ENCODE measurements around the gene FEZ2. TPM values are rescaled to one million over a fixed set of nuclear protein-coding genes. Genes with fewer than 3 reads are reported as not detected.

Gene FEZ2
- total and polyA plus RNA-seq, 2 donors (not counting 3 experiments of a cell fraction or from before 2014, with no cell fraction given): 41.2 to 72.4 TPM

DNA sequence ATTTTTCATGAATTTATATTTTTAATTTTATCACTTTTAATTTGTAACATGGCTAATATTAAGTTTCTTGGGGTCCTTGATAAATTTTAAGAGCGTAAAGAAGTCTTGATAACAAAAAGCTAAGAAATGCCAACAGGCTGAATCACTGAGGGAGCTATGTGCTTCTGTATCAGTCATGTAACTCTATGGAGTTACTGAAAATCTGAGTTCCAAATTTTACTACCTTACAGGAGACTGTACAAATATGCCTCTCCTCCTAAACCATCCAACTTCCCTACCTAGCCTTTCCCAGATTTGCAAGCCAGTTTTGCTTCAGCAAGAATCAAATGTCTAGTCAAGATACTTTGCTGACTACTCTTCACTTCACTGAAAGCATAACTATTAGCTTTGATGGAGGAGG lies 35.7 kb downstream of the FEZ2 start:
- no peak for TF ChIP-seq MYC (IDR thresholded peaks at IDR 0.05; ENCODE audit: low read depth, low read length)
- TF ChIP-seq FOS (IDR thresholded peaks at IDR 0.05; ENCODE audit: borderline replicate concordance, insufficient read depth, low read length): peak; percentile 33
- TF ChIP-seq POLR2A (IDR thresholded peaks at IDR 0.05; ENCODE audit: low read depth, low read length): peak; percentile 50
- Histone ChIP-seq H3K27ac (ENCODE audit: insufficient read depth, low read depth, low read length) (peak overlapping the region; percentile 98), H3K4me2 (ENCODE audit: insufficient read depth, low read length) (peak overlapping the region; percentile 58), H3K4me1 (ENCODE audit: control insufficient read depth, extremely low read depth, insufficient read depth, low read length) (peaks cover 95% of the 10 kb centered on the region), H4K20me1 (replicated peaks; ENCODE audit: control insufficient read depth, extremely low read depth, insufficient read depth, low read length) (no peaks in the 10 kb centered on the region), H3K27me3 (ENCODE audit: control insufficient read depth in 2 of 2, insufficient read depth in 2 of 2, low read length in 2 of 2) (no peaks in the 10 kb centered on the region), H3K36me3 (ENCODE audit: control insufficient read depth in 2 of 2, extremely low read depth in 1 of 2, insufficient read depth in 2 of 2, low read length in 2 of 2) (no peaks in the 10 kb centered on the region), H3K9ac (replicated peaks; ENCODE audit: extremely low read depth, insufficient read depth, low read length) (peak overlapping the region; percentile 93), H3K9me1 (replicated peaks; ENCODE audit: control insufficient read depth, extremely low read depth, insufficient read depth, low read length) (no peaks in the 10 kb centered on the region), H3K9me3 (replicated peaks; ENCODE audit: control insufficient read depth, insufficient read depth, low read length) (no peaks in the 10 kb centered on the region), H2AFZ (ENCODE audit: low read depth, low read length) (no peak overlapping the region), H3K4me3 (replicated peaks in 1 of 3; ENCODE audit: insufficient read depth in 1 of 3, low read depth in 1 of 3, low read length in 3 of 3) (peak overlapping the region in 1 of 3 experiments; percentile 33), H3K79me2 (ENCODE audit: control insufficient read depth, insufficient read depth, low read length) (peaks cover 65% of the 10 kb centered on the region)
- ChIA-PET CTCF (interaction anchor here (0.9 to 4.5 kb wide), 11 partner anchors 10 to 223 kb away, joined by 3 to 29 read pairs (median 4); no protein-coding TSS in a partner anchor), POLR2A (interaction anchor here (0.7 to 1.7 kb wide), 3 partner anchors 36 to 207 kb away, joined by 3 to 10 read pairs (median 3); partner anchors contain the start of genes CRIM1 and FEZ2)
- DNase-seq (ENCODE audit: low read depth, low spot score) (peak; percentile 70), FAIRE-seq (no peak)
- intact Hi-C loops (cut with micrococcal nuclease): loop anchor here (5.0 to 10.0 kb wide), 2 partner anchors 190 to 223 kb away; no protein-coding TSS in a partner anchor
- dilution Hi-C loops (cut with MboI; ENCODE audit: extremely low pct_ligation_motif_present, low sequenced_read_pairs): no loop called here
- BruUV-seq (replicated peaks): no TSS peak

DNA sequence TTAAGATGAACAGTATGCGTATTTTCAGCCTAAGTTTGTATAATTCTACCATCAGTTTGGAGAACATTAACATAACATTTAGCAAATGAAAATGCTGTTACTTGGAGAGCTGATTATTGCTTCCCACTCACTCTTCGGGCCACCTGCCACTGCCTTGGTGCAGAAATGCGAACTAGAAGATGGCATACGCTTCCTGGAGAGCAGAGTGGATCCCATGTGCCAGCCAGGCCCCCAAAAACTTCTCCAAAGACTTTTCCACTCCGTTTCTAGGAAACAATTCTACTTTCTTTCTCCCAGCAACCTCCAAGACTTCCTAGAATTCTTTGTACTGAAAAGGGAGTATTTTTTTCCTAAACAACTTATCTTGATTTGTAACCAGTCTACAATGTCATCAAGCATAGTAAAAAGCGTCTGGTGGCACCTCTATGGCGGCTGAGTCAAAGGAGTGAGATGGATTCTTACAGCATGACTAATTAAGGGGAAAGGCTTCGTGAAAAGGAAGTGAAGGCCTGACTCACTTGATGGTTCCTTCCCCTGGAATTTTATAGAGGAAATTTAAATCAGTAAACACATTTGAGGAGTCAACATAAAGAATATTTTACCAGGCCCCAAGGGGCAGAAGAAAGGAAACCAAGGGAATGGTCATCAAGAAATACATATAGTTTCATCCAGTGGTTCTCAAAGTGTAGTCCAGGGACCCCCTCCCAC lies 36.6 kb downstream of the FEZ2 start:
- peaks cover 95% of the 10 kb centered on the region for H3K4me1 ChIP-seq (ENCODE audit: control insufficient read depth, extremely low read depth, insufficient read depth, low read length)
- BruUV-seq (replicated peaks): TSS peak; percentile 59
- H3K4me2 ChIP-seq (ENCODE audit: insufficient read depth, low read length): peak overlapping the region; percentile 90
- peaks cover 66% of the 10 kb centered on the region for H3K79me2 ChIP-seq (ENCODE audit: control insufficient read depth, insufficient read depth, low read length)
- DNase-seq (ENCODE audit: low read depth, low spot score) (peak; percentile 98), FAIRE-seq (peak; percentile 81)
- no peaks in the 10 kb centered on the region for H3K27me3 ChIP-seq (ENCODE audit: control insufficient read depth in 2 of 2, insufficient read depth in 2 of 2, low read length in 2 of 2)
- TF ChIP-seq, protein P1, sequence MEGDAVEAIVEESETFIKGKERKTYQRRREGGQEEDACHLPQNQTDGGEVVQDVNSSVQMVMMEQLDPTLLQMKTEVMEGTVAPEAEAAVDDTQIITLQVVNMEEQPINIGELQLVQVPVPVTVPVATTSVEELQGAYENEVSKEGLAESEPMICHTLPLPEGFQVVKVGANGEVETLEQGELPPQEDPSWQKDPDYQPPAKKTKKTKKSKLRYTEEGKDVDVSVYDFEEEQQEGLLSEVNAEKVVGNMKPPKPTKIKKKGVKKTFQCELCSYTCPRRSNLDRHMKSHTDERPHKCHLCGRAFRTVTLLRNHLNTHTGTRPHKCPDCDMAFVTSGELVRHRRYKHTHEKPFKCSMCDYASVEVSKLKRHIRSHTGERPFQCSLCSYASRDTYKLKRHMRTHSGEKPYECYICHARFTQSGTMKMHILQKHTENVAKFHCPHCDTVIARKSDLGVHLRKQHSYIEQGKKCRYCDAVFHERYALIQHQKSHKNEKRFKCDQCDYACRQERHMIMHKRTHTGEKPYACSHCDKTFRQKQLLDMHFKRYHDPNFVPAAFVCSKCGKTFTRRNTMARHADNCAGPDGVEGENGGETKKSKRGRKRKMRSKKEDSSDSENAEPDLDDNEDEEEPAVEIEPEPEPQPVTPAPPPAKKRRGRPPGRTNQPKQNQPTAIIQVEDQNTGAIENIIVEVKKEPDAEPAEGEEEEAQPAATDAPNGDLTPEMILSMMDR (IDR thresholded peaks at IDR 0.05; ENCODE audit: extremely low read depth in 1 of 2, insufficient read depth in 1 of 2, low read depth in 1 of 2, low read length in 2 of 2): no peak
- peak; percentile 99 for TF ChIP-seq JUN (IDR thresholded peaks at IDR 0.05; ENCODE audit: borderline replicate concordance, insufficient read depth, insufficient read length, low read depth)
- TF ChIP-seq POLR2AphosphoS5 (IDR thresholded peaks at IDR 0.05; ENCODE audit: insufficient read depth, low read depth, low read length): peak; percentile 82
- TF ChIP-seq GATA2 (IDR thresholded peaks at IDR 0.05; ENCODE audit: insufficient read depth, insufficient read length, low read depth, low read length): peak; percentile 80
- TF ChIP-seq, protein P2, sequence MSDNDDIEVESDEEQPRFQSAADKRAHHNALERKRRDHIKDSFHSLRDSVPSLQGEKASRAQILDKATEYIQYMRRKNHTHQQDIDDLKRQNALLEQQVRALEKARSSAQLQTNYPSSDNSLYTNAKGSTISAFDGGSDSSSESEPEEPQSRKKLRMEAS (IDR thresholded peaks at IDR 0.05; ENCODE audit: insufficient read depth, insufficient read length): no peak
- TF ChIP-seq MYC (IDR thresholded peaks at IDR 0.05; ENCODE audit: low read depth, low read length): peak; percentile 13
- TF ChIP-seq EZH2 (IDR thresholded peaks at IDR 0.05; ENCODE audit: borderline replicate concordance, low read depth, low read length, severe bottlenecking): no peak
- TF ChIP-seq FOS (IDR thresholded peaks at IDR 0.05; ENCODE audit: borderline replicate concordance, insufficient read depth, low read length): peak; percentile 100
- no peak for TF ChIP-seq POLR2A (IDR thresholded peaks at IDR 0.05; ENCODE audit: low read depth, low read length)
- no peaks in the 10 kb centered on the region for H4K20me1 ChIP-seq (replicated peaks; ENCODE audit: control insufficient read depth, extremely low read depth, insufficient read depth, low read length)
- intact Hi-C loops (cut with micrococcal nuclease) (loop anchor here (1.0 to 10.0 kb wide), 9 partner anchors 8 to 223 kb away; no protein-coding TSS in a partner anchor), dilution Hi-C loops (cut with MboI; ENCODE audit: extremely low pct_ligation_motif_present, low sequenced_read_pairs) (no loop called here)
- H3K9me3 ChIP-seq (replicated peaks; ENCODE audit: control insufficient read depth, insufficient read depth, low read length): no peaks in the 10 kb centered on the region
- H3K27ac ChIP-seq (ENCODE audit: insufficient read depth, low read depth, low read length): peak overlapping the region; percentile 98
- peak overlapping the region; percentile 93 for H3K9ac ChIP-seq (replicated peaks; ENCODE audit: extremely low read depth, insufficient read depth, low read length)
- POLR2A ChIA-PET: interaction anchor here (0.8 to 1.7 kb wide), 2 partner anchors 11 to 206 kb away, joined by 5 to 10 read pairs; partner anchors contain the start of gene CRIM1
- no peaks in the 10 kb centered on the region for H3K9me1 ChIP-seq (replicated peaks; ENCODE audit: control insufficient read depth, extremely low read depth, insufficient read depth, low read length)
- H3K4me3 ChIP-seq (replicated peaks in 1 of 3; ENCODE audit: insufficient read depth in 1 of 3, low read depth in 1 of 3, low read length in 3 of 3): peak overlapping the region in 2 of 3 experiments; percentile 40 to 63
- H2AFZ ChIP-seq (ENCODE audit: low read depth, low read length): no peak overlapping the region
- H3K36me3 ChIP-seq (ENCODE audit: control insufficient read depth in 2 of 2, extremely low read depth in 1 of 2, insufficient read depth in 2 of 2, low read length in 2 of 2): no peaks in the 10 kb centered on the region
- CTCF ChIA-PET: interaction anchor here (1.1 to 4.5 kb wide), 6 partner anchors 8 to 209 kb away, joined by 3 to 29 read pairs (median 10); no protein-coding TSS in a partner anchor
